HG02840 (cell line): ENCODE data around the gene GLRX5.

ENCODE experiments used
- ATAC-seq: cut with Tn5 transposase; IDR thresholded peaks from one replicate; pipeline ENCODE4 v1.9.1; 2021; ENCODE audit warnings: mild to moderate bottlenecking, moderate library complexity, moderate number of reproducible peaks; ENCODE audit not compliant: unreplicated experiment, low FRiP score

The GLRX5 gene

GRCh38 chr14:95531969-95532368 is 2.9 kb upstream of the GLRX5 start:
- ATAC-seq = no peak

GRCh38 chr14:95533391-95533821 is 1.4 kb upstream of the GLRX5 start:
- ATAC-seq = no peak

GRCh38 chr14:95533822-95534221 is 1.0 kb upstream of the GLRX5 start:
- no peak for ATAC-seq

GRCh38 chr14:95535226-95536021 is 574 bp downstream of the GLRX5 start:
- ATAC-seq = peak; percentile 2

- no peak for ATAC-seq
Measured at GRCh38 chr14:95536036-95536593, 1.3 kb downstream of the GLRX5 start.

- no peak for ATAC-seq
Measured at GRCh38 chr14:95536671-95537070, 1.8 kb downstream of the GLRX5 start.

- ATAC-seq = no peak
Measured at GRCh38 chr14:95537298-95538089, 2.6 kb downstream of the GLRX5 start.

GRCh38 chr14:95538801-95539509 is 4.1 kb downstream of the GLRX5 start:
- ATAC-seq = no peak

GRCh38 chr14:95540236-95540855 is 5.5 kb downstream of the GLRX5 start:
- no peak for ATAC-seq

GRCh38 chr14:95541346-95541745 is 6.5 kb downstream of the GLRX5 start:
- ATAC-seq = no peak

- no peak for ATAC-seq
Measured at GRCh38 chr14:95541932-95542930, 7.4 kb downstream of the GLRX5 start.

GRCh38 chr14:95543021-95543420 is 8.2 kb downstream of the GLRX5 start:
- no peak for ATAC-seq

- no peak for ATAC-seq
Measured at GRCh38 chr14:95544588-95544987, 9.7 kb downstream of the GLRX5 start.

- ATAC-seq = no peak
Measured at GRCh38 chr14:95545515-95546168, 10.8 kb downstream of the GLRX5 start.

- ATAC-seq = no peak
Measured at GRCh38 chr14:95547272-95547625, 12.4 kb downstream of the GLRX5 start.

- ATAC-seq = no peak
Measured at GRCh38 chr14:95547626-95548327, 12.9 kb downstream of the GLRX5 start.

GRCh38 chr14:95548328-95548929 is 13.6 kb downstream of the GLRX5 start:
- ATAC-seq = no peak
